Endothelial cell (in vitro differentiated cells): ENCODE data around the gene HECTD3. TPM values are rescaled to one million over a fixed set of nuclear protein-coding genes. Genes with fewer than 3 reads are reported as not detected.

Source experiments
- DNase-seq: peaks from one replicate; pipeline ENCODE4 v3.0.0; 2021; ENCODE audit warnings: low spot score
- H3K27ac Mint-ChIP-seq: one replicate; pipeline ENCODE4 v1.8.0; 2021; ENCODE audit warnings: mixed read lengths, inconsistent platforms; ENCODE audit not compliant: unreplicated experiment
- H3K27me3 Mint-ChIP-seq: one replicate; pipeline ENCODE4 v1.8.0; 2021; ENCODE audit warnings: mild to moderate bottlenecking, moderate library complexity, mixed read lengths, inconsistent platforms; ENCODE audit not compliant: unreplicated experiment
- H3K36me3 Mint-ChIP-seq: one replicate; pipeline ENCODE4 v1.8.0; 2021; ENCODE audit warnings: mild to moderate bottlenecking, low read depth, mixed read lengths, inconsistent platforms; ENCODE audit not compliant: unreplicated experiment
- H3K4me1 Mint-ChIP-seq: one replicate; pipeline ENCODE4 v1.8.0; 2021; ENCODE audit warnings: mild to moderate bottlenecking, mixed read lengths, inconsistent platforms; ENCODE audit not compliant: unreplicated experiment
- H3K4me3 Mint-ChIP-seq: one replicate; pipeline ENCODE4 v1.8.0; 2021; ENCODE audit warnings: mild to moderate bottlenecking, mixed read lengths, inconsistent platforms; ENCODE audit not compliant: unreplicated experiment
- H3K9me3 Mint-ChIP-seq: one replicate; pipeline ENCODE4 v1.8.0; 2021; ENCODE audit warnings: mixed read lengths, inconsistent platforms; ENCODE audit not compliant: unreplicated experiment
- total RNA-seq: library from RNA; stranded (reverse); fragmentation: NEBNext Ultra II Directional; extraction: Animal tissue kit (Norgen Biotek cat#: 25700); gene quantifications from one replicate; pipeline ENCODE4 v1.2.1, GENCODE V29; 2021; ENCODE audit not compliant: unreplicated experiment
- TF ChIP-seq, protein P1 (sequence below): fragments of 200-600 bp; sonication (generic); IDR thresholded peaks from one replicate; pipeline ENCODE4 v1.5.0; 2021; ENCODE audit warnings: antibody characterized with exemption; ENCODE audit not compliant: unreplicated experiment

Gene HECTD3
- total RNA-seq, 1 donor from 2014 or later, result 58.2 TPM

DNA sequence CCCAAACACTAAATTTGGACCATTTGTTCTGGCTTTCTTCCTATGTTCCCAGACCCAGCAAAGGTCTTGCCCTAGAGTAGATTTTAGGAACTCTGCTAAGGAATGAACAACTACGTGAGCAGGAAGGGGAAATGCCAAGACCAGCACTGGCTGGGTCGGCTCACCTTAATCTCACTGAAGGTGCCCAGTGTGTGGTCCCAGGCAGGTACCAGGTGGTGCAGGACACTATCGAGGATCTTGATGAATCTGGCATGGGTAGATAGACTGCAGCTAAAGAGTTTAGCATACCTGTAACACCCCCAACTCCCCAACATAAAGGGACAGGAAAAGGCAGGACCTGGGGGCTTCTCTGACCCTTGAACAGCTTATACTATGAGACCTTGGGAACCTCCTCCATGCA is 3.0 kb downstream of the HECTD3 start:
- H3K27me3 Mint-ChIP-seq, result peaks cover 21% of the 10 kb centered on the region
- no peaks in the 10 kb centered on the region for H3K9me3 Mint-ChIP-seq
- peaks cover 56% of the 10 kb centered on the region for H3K36me3 Mint-ChIP-seq

DNA sequence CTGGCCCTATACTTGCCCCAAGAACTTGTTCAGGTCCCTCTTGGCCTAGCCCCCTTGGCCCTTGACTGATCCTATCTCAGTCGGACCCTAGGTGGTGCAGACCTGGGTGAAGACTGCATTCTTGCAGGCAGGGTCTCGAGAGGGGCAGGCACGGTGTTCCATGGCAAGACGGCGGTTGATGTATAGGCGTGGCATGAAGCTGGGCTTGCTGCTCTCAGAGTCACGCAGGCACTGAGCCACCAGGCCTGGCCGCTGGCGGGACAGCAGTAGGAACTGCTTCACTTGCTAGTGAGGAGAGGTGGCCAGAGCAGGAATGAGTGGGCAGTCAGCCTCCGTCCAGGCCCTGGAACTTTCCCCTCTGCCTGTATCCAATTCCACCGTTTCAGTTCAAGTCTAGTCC is 3.8 kb downstream of the HECTD3 start:
- Mint-ChIP-seq H3K27ac (no peak overlapping the region), H3K36me3 (peaks cover 62% of the 10 kb centered on the region), H3K4me1 (peaks cover 16% of the 10 kb centered on the region), H3K27me3 (peaks cover 21% of the 10 kb centered on the region), H3K9me3 (no peaks in the 10 kb centered on the region), H3K4me3 (peak overlapping the region; percentile 91)
- no peak for DNase-seq
- TF ChIP-seq, protein P1, sequence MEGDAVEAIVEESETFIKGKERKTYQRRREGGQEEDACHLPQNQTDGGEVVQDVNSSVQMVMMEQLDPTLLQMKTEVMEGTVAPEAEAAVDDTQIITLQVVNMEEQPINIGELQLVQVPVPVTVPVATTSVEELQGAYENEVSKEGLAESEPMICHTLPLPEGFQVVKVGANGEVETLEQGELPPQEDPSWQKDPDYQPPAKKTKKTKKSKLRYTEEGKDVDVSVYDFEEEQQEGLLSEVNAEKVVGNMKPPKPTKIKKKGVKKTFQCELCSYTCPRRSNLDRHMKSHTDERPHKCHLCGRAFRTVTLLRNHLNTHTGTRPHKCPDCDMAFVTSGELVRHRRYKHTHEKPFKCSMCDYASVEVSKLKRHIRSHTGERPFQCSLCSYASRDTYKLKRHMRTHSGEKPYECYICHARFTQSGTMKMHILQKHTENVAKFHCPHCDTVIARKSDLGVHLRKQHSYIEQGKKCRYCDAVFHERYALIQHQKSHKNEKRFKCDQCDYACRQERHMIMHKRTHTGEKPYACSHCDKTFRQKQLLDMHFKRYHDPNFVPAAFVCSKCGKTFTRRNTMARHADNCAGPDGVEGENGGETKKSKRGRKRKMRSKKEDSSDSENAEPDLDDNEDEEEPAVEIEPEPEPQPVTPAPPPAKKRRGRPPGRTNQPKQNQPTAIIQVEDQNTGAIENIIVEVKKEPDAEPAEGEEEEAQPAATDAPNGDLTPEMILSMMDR, result no peak

More for the DNA sequence above, 3.0 kb downstream of the HECTD3 start:
- DNase-seq, result no peak
- Mint-ChIP-seq H3K4me1 (peaks cover 17% of the 10 kb centered on the region), H3K27ac (no peak overlapping the region), H3K4me3 (peak overlapping the region; percentile 91)
- TF ChIP-seq, protein P1, result no peak

DNA sequence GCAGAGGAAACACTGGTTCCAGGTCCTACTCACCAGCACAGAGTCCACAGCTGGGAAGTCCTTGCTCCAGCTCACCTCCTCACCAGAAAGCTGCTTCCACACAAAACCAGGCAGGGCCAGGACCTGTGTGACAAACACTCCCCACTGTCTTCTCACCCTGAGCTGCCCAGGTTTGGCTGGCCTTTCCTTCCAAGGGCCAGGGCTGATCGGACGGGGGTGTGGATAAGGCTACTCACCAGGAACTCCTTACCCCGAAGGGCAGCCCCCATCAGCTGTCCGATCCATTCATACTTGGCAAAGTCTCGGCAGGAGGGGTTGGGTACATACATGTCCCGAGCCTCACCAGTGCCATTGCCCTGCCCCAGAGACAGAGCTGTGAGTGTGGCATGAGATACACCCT is 5.4 kb downstream of the HECTD3 start:
- H3K9me3 Mint-ChIP-seq, result no peaks in the 10 kb centered on the region
- DNase-seq, result no peak
- H3K4me3 Mint-ChIP-seq, result peak overlapping the region; percentile 1
- H3K4me1 Mint-ChIP-seq, result peaks cover 10% of the 10 kb centered on the region
- H3K27me3 Mint-ChIP-seq, result peaks cover 19% of the 10 kb centered on the region
- TF ChIP-seq, protein P1, result no peak
- H3K27ac Mint-ChIP-seq, result no peak overlapping the region
- peaks cover 61% of the 10 kb centered on the region for H3K36me3 Mint-ChIP-seq

DNA sequence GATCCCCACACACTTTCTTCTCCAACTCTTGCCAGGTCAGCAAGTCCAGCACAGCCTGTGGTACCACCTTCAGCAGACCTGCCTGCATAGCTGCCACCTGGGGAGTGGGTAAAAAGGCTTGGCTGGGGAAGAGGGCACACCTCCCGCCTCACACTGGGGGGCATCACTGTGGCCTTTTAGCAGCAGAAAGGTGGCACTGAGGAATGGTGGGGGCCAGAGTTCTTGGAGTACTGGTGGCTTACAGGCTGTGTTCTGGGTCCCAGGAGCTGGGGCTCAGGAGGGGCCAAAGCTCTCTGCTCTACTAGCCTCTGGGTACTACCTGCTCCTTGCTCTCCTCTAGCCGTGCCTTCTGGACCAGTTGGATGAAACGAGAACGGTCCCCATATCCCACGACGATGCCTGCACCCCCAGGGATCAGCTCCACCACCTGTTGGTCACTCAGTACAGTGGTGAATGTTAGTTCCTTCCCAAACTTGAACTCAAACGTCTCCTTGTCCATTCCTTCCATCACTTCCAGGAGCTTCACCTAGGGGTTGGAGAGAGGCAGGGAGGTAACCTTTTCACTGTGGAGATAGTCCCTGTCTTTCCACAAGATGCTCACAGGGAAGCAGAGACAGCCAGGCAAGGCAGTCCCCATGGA is 6.7 kb downstream of the HECTD3 start:
- DNase-seq, result no peak
- Mint-ChIP-seq H3K4me1 (peaks cover 5% of the 10 kb centered on the region), H3K4me3 (peak overlapping the region; percentile 1), H3K27me3 (peaks cover 17% of the 10 kb centered on the region), H3K27ac (peak overlapping the region; percentile 45), H3K9me3 (no peaks in the 10 kb centered on the region), H3K36me3 (peaks cover 55% of the 10 kb centered on the region)
- TF ChIP-seq, protein P1, result no peak

DNA sequence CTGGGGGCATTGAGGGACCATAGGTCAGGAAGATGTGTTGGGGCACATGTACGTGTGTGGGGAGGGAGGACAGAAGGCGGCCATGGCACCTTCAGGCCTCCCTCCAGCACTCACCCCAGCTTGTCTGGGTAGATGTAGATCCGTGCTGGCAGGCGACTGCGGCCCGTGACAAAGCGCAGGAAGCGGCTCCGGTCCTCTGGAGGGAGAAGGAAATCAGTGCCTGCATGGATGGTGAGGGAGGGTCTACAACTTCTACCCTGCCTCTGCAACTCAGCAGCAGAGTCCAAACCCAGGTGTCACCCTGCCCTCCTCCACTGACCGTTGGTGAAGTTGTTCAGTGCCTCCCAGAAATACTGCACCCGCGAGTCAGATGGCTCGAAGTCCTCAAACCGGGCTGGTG is 7.4 kb downstream of the HECTD3 start:
- TF ChIP-seq, protein P1, result no peak
- DNase-seq, result no peak
- Mint-ChIP-seq H3K27ac (no peak overlapping the region), H3K4me3 (no peak overlapping the region), H3K4me1 (peaks cover 5% of the 10 kb centered on the region), H3K9me3 (no peaks in the 10 kb centered on the region), H3K27me3 (peaks cover 16% of the 10 kb centered on the region), H3K36me3 (peaks cover 49% of the 10 kb centered on the region)
